M059J (cell line): Measurements from ENCODE around the gene BEAN1. TPM values are rescaled to one million over a fixed set of nuclear protein-coding genes. Genes with fewer than 3 reads are reported as not detected.
"Not testable (repeated sequence)": the region's sequence is repeated elsewhere in the genome, so short reads cannot be mapped to it uniquely, and the experiment has no call there.

Source experiments
- DNase-seq: peaks from one replicate; pipeline ENCODE4 v3.0.0-alpha.2; 2012; ENCODE audit warnings: low read depth
- total RNA-seq: library from RNA; depleted of rRNA; stranded (reverse); fragments of >200 nt; shearing (Covaris generic); gene quantifications from 2 replicates; pipeline ENCODE4 v1.2.3, GENCODE V29; 2014

Gene BEAN1
- total RNA-seq, 1 experiment from 2014 or later: not detected

GRCh38 chr16:66441586-66442375 is 14.7 kb downstream of the BEAN1 start:
- peak; percentile 57 for DNase-seq

- DNase-seq: no peak
Measured at GRCh38 chr16:66442502-66443268, 15.6 kb downstream of the BEAN1 start.

- no peak for DNase-seq
Measured at GRCh38 chr16:66443269-66443652, 16.2 kb downstream of the BEAN1 start.

GRCh38 chr16:66444049-66444481 is 17.0 kb downstream of the BEAN1 start:
- peak; percentile 31 for DNase-seq

GRCh38 chr16:66446737-66447136 is 19.6 kb downstream of the BEAN1 start:
- no peak for DNase-seq

GRCh38 chr16:66447491-66447890 is 20.4 kb downstream of the BEAN1 start:
- DNase-seq: no peak

GRCh38 chr16:66451548-66451947 is 24.5 kb downstream of the BEAN1 start:
- no peak for DNase-seq

- not testable (repeated sequence) for DNase-seq
Measured at GRCh38 chr16:66453230-66453629, 26.1 kb downstream of the BEAN1 start.

- DNase-seq: no peak
Measured at GRCh38 chr16:66454751-66455150, 27.7 kb downstream of the BEAN1 start.

- no peak for DNase-seq
Measured at GRCh38 chr16:66455970-66456369, 28.9 kb downstream of the BEAN1 start.

GRCh38 chr16:66457888-66458287 is 30.8 kb downstream of the BEAN1 start:
- peak; percentile 66 for DNase-seq

GRCh38 chr16:66458292-66458691 is 31.2 kb downstream of the BEAN1 start:
- no peak for DNase-seq

- no peak for DNase-seq
Measured at GRCh38 chr16:66458853-66459252, 31.8 kb downstream of the BEAN1 start.

- DNase-seq: no peak
Measured at GRCh38 chr16:66459878-66460277, 32.8 kb downstream of the BEAN1 start.

- no peak for DNase-seq
Measured at GRCh38 chr16:66460703-66461102, 33.6 kb downstream of the BEAN1 start.

GRCh38 chr16:66462912-66463311 is 35.8 kb downstream of the BEAN1 start:
- DNase-seq: peak; percentile 36

GRCh38 chr16:66465946-66466345 is 38.9 kb downstream of the BEAN1 start:
- not testable (repeated sequence) for DNase-seq

GRCh38 chr16:66466636-66467035 is 39.5 kb downstream of the BEAN1 start:
- DNase-seq: not testable (repeated sequence)

- DNase-seq: no peak
Measured at GRCh38 chr16:66467611-66468010, 40.5 kb downstream of the BEAN1 start.

GRCh38 chr16:66468321-66468965 is 41.3 kb downstream of the BEAN1 start:
- no peak for DNase-seq

GRCh38 chr16:66469291-66469946 is 42.3 kb downstream of the BEAN1 start:
- no peak for DNase-seq
